HFFc6 (cell line): Measurements from ENCODE around the gene SUFU. TPM values are rescaled to one million over a fixed set of nuclear protein-coding genes. Genes with fewer than 3 reads are reported as not detected.

Source experiments
- DNase-seq: peaks from one replicate; pipeline ENCODE4 v3.0.0-alpha.2; 2018
- H3K27ac Mint-ChIP-seq: 2 replicates; pipeline ENCODE4 v1.8.0; 2020; ENCODE audit warnings: mild to moderate bottlenecking, mixed read lengths
- H3K27me3 Mint-ChIP-seq: 2 replicates; pipeline ENCODE4 v1.8.0; 2021; ENCODE audit warnings: mild to moderate bottlenecking, moderate library complexity, mixed read lengths; ENCODE audit not compliant: insufficient read depth
- H3K36me3 Mint-ChIP-seq: 2 replicates; pipeline ENCODE4 v1.8.0; 2021; ENCODE audit warnings: low read depth, mixed read lengths
- H3K4me1 Mint-ChIP-seq: 2 replicates; pipeline ENCODE4 v1.8.0; 2020; ENCODE audit warnings: low read depth, mixed read lengths
- H3K4me3 Mint-ChIP-seq: 2 replicates; pipeline ENCODE4 v1.8.0; 2020; ENCODE audit warnings: mild to moderate bottlenecking, moderate library complexity, mixed read lengths
- H3K9me3 Mint-ChIP-seq: 2 replicates; pipeline ENCODE4 v1.8.0; 2020; ENCODE audit warnings: mild to moderate bottlenecking, mixed read lengths
- total RNA-seq, 6 experiments: library from RNA; stranded (reverse); fragmentation: NEBNext Ultra II Directional; extraction: Animal tissue kit (Norgen Biotek cat#: 25700); gene quantifications; 2 replicates in 1 of 6; 3 replicates in 5 of 6; pipeline ENCODE4 v1.2.3, GENCODE V29; 2021
- TF ChIP-seq, protein P1 (sequence below): fragments of 200-600 bp; sonication (generic); IDR thresholded peaks from 2 replicates; pipeline ENCODE4 v1.5.0; 2021; ENCODE audit warnings: antibody characterized with exemption, mild to moderate bottlenecking

Gene SUFU
- total RNA-seq, 6 experiments from 2014 or later: 12.8 to 16.8 (median 15.2) TPM

DNA sequence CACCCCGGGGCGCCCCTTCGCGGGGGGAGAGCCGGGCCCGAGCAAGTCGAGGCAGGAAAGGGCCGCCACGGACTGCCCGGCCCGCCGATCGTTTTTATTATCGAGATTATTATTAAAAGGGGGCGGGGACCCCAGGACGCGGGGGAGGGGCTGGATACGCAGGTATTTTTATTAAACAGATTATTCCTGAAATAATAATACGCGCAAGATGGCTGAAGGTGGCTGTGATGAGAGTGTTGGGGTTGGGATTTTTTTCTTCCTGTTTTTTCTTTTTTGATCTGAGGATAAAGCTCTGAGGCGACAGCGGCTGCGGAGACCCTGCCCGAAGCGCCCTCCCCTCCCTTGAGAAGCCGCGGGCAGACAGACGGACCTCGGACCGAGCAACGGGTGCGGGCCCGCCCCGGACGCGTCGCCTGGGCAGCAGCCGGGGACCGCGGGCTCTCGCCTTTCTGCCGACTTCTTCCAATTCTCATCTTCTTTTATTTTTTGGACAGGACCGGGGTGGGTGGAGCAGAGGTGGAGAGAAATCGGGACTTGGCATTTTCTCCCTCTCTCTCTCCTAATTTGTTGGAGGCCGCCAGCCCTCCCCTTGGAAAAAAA is 139.1 kb downstream of the SUFU start:
- peaks cover 3% of the 10 kb centered on the region for H3K27me3 Mint-ChIP-seq

DNA sequence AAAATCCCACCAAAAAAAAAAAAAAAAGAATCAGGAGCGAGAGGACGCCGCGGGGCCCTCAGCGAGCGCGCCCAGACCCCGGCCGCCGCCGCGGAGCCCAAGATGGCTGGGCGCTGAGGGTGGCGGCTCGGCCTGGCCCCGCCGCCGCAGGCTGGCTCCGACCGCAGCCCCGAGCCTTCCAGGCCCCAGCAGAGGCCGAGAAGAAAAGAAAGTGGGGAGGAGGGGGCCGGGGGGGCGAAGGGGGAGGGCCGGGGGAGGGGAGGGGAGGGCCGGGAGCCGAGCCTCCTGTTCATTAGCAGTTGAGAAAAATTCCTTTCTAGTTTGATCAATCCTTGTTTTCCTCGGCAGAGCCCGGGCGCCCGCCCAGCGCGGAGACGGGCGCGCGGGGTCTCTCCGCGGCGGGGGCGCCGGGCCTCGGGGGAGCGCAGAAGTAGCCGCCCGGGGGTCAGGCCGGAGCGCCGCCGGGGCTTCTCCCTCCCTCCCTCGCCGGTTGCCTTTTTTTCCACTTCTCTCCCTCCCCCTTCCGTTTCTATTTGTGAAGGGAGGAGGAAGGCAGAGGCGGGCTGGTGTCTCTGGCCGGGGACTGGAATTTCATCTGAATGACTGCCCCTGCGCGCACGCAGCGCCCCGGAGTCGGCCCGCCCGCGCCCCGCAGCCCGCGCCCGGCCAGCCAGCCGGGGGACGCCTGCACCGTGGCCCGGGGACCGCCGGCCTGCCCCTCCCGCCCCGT is 139.7 kb downstream of the SUFU start:
- peak overlapping the region; percentile 90 for H3K4me3 Mint-ChIP-seq
- peaks cover 18% of the 10 kb centered on the region for H3K36me3 Mint-ChIP-seq
- peaks cover 40% of the 10 kb centered on the region for H3K4me1 Mint-ChIP-seq
- TF ChIP-seq, protein P1, sequence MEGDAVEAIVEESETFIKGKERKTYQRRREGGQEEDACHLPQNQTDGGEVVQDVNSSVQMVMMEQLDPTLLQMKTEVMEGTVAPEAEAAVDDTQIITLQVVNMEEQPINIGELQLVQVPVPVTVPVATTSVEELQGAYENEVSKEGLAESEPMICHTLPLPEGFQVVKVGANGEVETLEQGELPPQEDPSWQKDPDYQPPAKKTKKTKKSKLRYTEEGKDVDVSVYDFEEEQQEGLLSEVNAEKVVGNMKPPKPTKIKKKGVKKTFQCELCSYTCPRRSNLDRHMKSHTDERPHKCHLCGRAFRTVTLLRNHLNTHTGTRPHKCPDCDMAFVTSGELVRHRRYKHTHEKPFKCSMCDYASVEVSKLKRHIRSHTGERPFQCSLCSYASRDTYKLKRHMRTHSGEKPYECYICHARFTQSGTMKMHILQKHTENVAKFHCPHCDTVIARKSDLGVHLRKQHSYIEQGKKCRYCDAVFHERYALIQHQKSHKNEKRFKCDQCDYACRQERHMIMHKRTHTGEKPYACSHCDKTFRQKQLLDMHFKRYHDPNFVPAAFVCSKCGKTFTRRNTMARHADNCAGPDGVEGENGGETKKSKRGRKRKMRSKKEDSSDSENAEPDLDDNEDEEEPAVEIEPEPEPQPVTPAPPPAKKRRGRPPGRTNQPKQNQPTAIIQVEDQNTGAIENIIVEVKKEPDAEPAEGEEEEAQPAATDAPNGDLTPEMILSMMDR: no peak
- DNase-seq: peak; percentile 75
- H3K27ac Mint-ChIP-seq: peak overlapping the region; percentile 93
- no peaks in the 10 kb centered on the region for H3K9me3 Mint-ChIP-seq
- H3K27me3 Mint-ChIP-seq: peaks cover 3% of the 10 kb centered on the region

More for the DNA sequence above, 139.1 kb downstream of the SUFU start:
- H3K27ac Mint-ChIP-seq: peak overlapping the region; percentile 93
- peak overlapping the region; percentile 90 for H3K4me3 Mint-ChIP-seq
- TF ChIP-seq, protein P1: no peak
- peaks cover 34% of the 10 kb centered on the region for H3K4me1 Mint-ChIP-seq
- H3K36me3 Mint-ChIP-seq: peaks cover 18% of the 10 kb centered on the region
- DNase-seq: peak; percentile 65
- no peaks in the 10 kb centered on the region for H3K9me3 Mint-ChIP-seq

DNA sequence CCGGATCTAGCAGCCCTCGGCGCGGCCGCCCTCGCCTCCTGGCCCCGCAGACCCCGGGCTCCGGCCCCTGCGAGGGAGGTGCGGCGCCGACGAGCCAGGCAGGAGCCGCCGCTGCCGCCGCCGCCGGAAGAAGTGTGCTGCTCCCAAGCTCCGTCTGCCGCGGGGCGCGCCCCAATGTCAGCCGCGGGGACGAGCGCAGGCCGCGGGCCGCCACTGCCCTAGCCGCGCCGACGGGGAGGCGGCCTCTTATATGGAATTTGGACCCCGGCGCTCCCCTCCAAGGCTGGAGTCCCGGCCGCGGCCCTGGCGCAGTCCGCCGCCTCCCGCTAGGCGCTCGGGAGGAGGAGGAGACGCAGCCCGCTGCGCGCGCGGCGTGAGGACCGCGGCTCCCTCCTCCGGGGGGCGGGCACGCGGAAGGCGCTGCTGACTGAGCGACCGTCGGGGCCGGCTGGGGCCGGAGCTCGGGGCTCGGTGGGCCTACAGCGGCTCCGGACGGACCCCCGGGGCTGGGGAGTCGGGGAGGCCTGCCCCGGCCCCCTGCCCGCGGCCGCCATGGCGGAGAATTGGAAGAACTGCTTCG is 140.4 kb downstream of the SUFU start, which contains the start of gene TRIM8:
TRIM8 (plus strand) TSS at position 414 of the 580 bp plus-strand sequence; CDS start at position 553, 139 bp downstream.
- peak within 1 kb of the TSS; percentile 97 for H3K27ac Mint-ChIP-seq
- no peak for DNase-seq

DNA sequence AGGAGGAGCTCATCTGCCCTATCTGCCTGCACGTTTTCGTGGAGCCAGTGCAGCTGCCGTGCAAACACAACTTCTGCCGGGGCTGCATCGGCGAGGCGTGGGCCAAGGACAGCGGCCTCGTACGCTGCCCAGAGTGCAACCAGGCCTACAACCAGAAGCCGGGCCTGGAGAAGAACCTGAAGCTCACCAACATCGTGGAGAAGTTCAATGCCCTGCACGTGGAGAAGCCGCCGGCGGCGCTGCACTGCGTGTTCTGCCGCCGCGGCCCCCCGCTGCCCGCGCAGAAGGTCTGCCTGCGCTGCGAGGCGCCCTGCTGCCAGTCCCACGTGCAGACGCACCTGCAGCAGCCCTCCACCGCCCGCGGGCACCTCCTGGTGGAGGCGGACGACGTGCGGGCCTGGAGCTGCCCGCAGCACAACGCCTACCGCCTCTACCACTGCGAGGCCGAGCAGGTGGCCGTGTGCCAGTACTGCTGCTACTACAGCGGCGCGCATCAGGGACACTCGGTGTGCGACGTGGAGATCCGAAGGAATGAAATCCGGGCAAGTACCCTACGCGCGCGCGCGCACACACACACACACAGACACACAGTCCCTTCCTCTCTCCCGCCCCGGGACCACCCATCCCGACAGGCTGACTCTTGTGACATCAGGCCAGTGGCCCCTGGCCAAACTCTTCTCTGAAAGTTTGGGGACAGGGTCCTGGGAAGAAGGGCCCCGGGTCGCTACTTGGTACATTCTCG is 141.0 kb downstream of the SUFU start:
- TF ChIP-seq, protein P1: peak; percentile 77
- Mint-ChIP-seq H3K27me3 (peaks cover 3% of the 10 kb centered on the region), H3K36me3 (peaks cover 18% of the 10 kb centered on the region), H3K4me1 (peaks cover 48% of the 10 kb centered on the region), H3K27ac (peak overlapping the region; percentile 97), H3K9me3 (no peaks in the 10 kb centered on the region), H3K4me3 (peak overlapping the region; percentile 90)
- DNase-seq: peak; percentile 76

More for the DNA sequence above, 140.4 kb downstream of the SUFU start, which contains the start of gene TRIM8:
- peaks cover 3% of the 10 kb centered on the region for H3K27me3 Mint-ChIP-seq
- TF ChIP-seq, protein P1: no peak
- H3K4me3 Mint-ChIP-seq: peak within 1 kb of the TSS; percentile 90
- H3K9me3 Mint-ChIP-seq: no peaks in the 10 kb centered on the region
- peaks cover 47% of the 10 kb centered on the region for H3K4me1 Mint-ChIP-seq
- H3K36me3 Mint-ChIP-seq: peaks cover 18% of the 10 kb centered on the region

DNA sequence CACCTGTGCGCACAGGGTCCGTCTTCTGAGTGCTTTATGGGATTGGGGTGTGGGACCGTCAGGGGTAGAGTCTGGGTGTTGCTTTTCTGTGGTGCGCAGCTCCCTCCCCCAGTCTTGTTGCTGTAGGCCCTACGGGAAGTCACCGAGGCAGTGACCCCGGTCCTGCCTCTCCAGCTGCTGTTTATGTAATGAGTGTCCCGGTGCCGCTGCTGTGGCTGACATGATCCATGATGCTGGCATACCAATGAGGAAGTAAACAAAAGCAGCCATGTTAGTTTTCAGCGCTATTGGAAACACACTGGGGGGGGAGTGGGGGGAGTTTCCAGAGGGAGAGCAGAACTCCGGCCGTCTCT is 141.6 kb downstream of the SUFU start:
- H3K9me3 Mint-ChIP-seq: no peaks in the 10 kb centered on the region
- H3K27ac Mint-ChIP-seq: peak overlapping the region; percentile 97
- H3K4me3 Mint-ChIP-seq: peak overlapping the region; percentile 90
- TF ChIP-seq, protein P1: no peak
- peaks cover 46% of the 10 kb centered on the region for H3K4me1 Mint-ChIP-seq
- peaks cover 3% of the 10 kb centered on the region for H3K27me3 Mint-ChIP-seq
- DNase-seq: peak; percentile 74
- peaks cover 18% of the 10 kb centered on the region for H3K36me3 Mint-ChIP-seq
